C4-2B (cell line): Measurements from ENCODE around the gene RBM26.

Source experiments
- H3K27ac ChIP-seq: fragments of 450-650 bp; 2 replicates; pipeline ENCODE4 v1.5.1; 2017
- ZFX ChIP-seq: fragments of 450-650 bp; IDR thresholded peaks from 2 replicates; pipeline ENCODE4 v1.6.1; 2017
- TF ChIP-seq, protein P1 (sequence below): fragments of 450-650 bp; conservative IDR thresholded peaks from 2 replicates; pipeline ENCODE4 v1.5.1; 2017; ENCODE audit warnings: mild to moderate bottlenecking

RBM26 gene

DNA sequence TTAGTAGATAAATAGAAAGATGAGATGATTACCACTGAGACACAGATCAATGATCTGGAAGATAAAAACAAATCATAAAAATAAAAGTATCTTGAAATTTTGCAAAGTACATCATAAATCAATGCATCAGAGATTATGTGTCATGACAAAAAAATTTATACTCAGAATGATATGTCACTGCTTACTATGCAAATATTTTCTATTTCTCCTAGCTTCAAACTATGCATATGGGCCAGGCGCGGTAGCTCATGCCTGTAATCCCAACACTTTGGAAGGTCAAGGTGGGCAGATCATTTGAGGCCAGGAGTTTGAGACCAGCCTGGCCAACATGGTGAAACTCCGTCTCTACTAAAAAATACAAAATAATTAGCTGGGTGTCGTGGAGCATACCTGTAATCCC lies 17.3 kb upstream of the RBM26 start:
- TF ChIP-seq ZFX, result no peak
- TF ChIP-seq, protein P1, sequence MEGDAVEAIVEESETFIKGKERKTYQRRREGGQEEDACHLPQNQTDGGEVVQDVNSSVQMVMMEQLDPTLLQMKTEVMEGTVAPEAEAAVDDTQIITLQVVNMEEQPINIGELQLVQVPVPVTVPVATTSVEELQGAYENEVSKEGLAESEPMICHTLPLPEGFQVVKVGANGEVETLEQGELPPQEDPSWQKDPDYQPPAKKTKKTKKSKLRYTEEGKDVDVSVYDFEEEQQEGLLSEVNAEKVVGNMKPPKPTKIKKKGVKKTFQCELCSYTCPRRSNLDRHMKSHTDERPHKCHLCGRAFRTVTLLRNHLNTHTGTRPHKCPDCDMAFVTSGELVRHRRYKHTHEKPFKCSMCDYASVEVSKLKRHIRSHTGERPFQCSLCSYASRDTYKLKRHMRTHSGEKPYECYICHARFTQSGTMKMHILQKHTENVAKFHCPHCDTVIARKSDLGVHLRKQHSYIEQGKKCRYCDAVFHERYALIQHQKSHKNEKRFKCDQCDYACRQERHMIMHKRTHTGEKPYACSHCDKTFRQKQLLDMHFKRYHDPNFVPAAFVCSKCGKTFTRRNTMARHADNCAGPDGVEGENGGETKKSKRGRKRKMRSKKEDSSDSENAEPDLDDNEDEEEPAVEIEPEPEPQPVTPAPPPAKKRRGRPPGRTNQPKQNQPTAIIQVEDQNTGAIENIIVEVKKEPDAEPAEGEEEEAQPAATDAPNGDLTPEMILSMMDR, result no peak

DNA sequence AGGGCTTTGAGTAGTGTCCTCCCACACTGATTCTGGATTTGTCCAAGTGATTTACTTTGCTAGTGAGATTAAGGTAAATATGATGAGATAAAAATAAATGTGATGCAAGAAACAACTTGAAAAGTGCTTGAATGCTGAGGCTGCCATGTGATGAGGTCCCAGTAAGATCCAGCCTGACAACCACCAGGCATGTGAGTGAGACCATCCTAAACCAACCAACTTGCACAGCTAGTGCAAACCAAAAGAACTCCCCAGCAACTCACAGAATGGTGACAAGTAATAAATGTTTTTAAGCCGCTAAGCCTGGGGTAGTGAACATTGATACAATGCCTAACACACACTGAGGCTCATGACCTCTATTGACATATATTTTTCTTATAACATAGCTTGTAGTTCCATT lies 13.3 kb upstream of the RBM26 start:
- TF ChIP-seq ZFX, result no peak
- TF ChIP-seq, protein P1, result no peak
- no peak overlapping the region for H3K27ac ChIP-seq

More for the DNA sequence above, 17.3 kb upstream of the RBM26 start:
- H3K27ac ChIP-seq, result no peak overlapping the region

DNA sequence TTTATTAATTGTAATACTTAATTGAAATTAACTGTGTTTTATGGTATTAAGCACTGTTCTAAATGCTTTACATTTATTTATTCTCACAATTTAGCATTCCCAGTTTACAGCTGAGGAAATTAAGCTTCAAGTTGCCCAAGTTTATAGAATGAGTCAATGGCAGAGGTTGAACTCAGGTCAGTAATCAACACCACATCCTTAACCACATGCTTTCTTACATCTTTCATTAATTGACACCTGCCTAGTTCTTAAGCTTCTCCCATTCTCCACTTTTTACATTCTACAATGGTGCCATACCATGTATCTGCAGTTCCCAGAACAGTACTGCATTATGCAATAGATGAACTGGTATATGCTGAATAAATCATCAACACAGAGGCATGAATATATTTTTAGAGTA lies 11.7 kb upstream of the RBM26 start:
- no peak overlapping the region for H3K27ac ChIP-seq
- TF ChIP-seq ZFX, result no peak
- TF ChIP-seq, protein P1, result no peak

DNA sequence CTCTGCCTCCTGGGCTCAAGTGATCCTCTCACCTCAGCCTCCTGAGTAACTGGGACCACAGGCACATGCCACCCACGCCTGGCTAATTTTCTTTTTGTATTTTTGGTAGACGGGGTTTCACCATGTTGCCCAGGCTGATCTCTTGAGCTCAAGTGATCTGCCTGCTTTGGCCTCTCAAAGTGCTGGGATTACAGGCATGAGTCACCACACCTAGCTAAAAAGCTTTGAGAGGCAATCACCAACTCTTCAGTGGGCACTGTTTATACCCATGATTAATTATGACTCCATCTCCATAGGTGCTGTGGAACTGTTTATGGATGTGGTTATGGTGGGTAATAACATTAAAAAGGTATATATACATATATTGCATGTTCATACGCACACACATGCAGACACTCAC lies 7.5 kb upstream of the RBM26 start:
- H3K27ac ChIP-seq, result no peak overlapping the region
- TF ChIP-seq, protein P1, result no peak
- no peak for TF ChIP-seq ZFX

DNA sequence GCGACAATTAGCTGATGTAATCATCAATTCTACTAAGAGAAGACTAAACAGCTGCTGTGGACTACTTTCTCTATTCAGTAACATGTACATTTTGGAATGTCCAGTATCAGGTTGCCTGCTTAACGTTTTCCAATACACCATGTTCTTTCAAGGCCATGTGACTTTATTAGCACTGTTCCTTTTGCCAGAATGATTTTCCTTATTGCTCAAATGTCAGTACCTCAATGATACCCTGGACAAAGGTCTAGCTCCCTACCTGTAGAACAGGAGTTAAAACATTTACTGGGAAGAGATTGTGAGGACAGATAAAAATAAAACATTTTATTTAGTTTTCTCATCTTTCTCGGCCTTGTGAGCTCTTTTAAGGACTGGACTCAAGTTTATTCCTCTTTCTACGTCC lies 3.8 kb upstream of the RBM26 start:
- no peak overlapping the region for H3K27ac ChIP-seq

DNA sequence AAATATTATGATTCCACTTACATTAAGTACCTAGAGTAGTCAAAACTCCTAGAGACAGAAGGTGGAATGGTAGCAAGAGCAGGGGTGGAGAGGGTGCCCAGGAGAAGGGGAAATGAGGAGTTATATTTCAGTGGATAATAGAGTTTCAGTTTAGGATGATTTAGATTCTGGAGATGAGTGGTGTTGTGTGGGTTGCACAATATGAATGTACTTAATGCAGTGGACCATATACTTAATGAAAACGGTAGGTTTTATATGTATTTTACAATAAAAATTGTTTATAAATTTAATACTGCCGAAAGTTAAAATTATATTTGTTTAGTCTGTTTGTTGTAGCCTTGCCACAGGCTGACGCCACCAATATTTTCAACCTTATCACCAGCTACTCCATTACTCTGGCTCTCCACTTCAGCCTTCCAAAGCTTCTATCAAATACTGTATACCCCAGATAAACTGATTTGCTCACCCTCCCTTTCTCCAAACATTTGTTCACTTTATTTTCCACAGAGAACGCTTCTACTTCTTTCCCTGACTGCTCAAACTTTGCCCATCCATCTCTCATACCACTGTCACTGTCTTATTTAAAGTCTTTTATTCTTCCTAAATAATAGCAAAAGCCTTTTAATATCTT lies 1.4 kb upstream of the RBM26 start:
- no peak for TF ChIP-seq ZFX
- TF ChIP-seq, protein P1, result no peak
- no peak overlapping the region for H3K27ac ChIP-seq

More for the DNA sequence above, 3.8 kb upstream of the RBM26 start:
- no peak for TF ChIP-seq ZFX
- TF ChIP-seq, protein P1, result no peak

DNA sequence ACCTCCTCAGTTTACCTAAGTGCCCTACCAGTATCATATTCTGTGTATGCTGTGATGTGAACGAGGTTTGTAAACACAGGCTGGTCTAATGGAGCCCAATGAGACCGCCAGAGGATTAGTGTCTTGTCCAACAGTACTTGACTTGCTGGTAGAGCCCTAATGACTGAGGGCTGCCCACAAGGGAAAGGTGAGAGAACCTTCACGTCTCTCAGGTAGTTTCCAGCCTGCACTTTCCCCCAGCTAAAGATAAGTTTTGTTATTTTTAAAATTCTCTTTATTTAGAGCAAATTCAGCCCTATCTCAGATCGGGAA lies 498 bp upstream of the RBM26 start:
- peak overlapping the region; percentile 93 for H3K27ac ChIP-seq
- TF ChIP-seq, protein P1, result no peak; the same call in 1 of the 2 replicates
- no peak for TF ChIP-seq ZFX
